HG03095 (cell line): Measurements from ENCODE around the gene GASK1B.
A peak's percentile ranks its signal among the peaks of the same experiment; 100 is the strongest.

Source experiments
- ATAC-seq: cut with Tn5 transposase; IDR thresholded peaks from one replicate; pipeline ENCODE4 v1.9.1; 2021; ENCODE audit warnings: moderate library complexity; ENCODE audit not compliant: unreplicated experiment

The GASK1B gene

DNA sequence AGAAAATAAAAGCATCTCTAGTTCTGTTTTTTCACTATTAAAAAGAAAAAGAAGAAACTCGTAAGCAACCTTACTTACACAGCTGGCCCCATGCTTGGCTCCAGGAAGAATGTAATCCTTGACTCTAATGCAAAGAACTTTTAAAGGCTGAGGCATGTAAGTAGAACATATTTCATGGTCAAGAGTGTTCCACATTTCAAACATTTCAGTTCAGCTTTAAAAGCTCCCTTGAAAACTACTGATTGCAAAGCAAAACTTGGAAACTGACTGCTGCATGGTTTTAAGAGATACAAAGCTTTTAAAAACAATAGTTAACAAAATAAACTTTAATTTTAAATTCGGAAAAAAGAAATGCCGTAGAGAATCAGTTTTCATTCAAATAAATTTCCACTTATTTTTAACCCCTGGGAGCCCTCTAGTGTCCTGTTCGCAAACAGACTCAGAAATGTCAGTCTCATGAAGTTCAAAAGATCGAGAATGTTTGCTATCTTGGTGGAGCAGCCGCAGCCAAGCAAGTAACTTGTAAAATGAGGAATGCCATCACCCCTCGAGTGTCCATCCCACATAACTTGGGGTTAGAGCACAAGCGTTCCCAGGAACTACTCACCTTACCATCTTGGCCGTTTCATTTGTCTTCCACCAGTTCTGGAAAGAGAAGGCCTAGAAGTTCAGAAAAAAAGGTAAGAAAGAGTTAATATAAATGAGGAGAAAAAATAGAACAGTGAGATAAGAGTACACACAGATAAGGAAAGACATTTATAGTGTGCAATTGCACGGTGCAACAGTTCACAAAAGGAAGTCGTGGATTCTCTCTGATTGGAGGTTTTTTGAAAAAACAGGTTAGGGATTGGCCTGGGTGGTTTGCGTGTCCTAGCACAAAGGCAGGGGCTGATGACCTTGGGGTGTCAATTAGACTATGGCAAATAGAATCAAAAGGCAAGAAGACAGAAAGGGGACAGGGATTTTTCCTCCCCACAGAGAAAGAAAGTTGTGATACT is at the start of gene GASK1B:
Gene GASK1B, minus strand, starts transcription at position 765 of the 998 bp plus-strand sequence. CDS start 1,650 bp downstream, outside the sequence.
- ATAC-seq = no peak

- ATAC-seq = no peak
These were observed 46.8 kb upstream of the GASK1B start for GRCh38 chr4:158219623-158220022.

GRCh38 chr4:158217763-158218162 is 44.9 kb upstream of the GASK1B start:
- no peak for ATAC-seq

DNA sequence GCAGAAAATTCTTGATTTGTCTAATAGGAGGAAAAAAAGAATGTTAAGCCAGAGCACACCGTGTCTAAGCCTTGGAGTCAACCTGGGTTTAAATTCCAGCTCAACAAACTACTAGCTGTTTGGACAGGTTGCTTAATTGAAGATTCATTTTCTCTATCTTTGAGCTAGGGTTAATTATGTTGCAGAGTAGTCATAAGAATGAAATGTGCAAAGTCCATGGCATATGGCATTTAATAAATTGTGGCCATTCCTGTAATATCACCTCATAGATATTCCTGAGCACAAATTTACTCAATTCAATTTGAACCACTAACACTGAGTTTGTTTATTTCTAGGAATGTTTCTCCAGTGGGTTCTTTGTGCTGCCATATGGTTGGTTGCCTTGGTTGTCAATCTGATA is 42.0 kb upstream of the GASK1B start:
- ATAC-seq = no peak

GRCh38 chr4:158213466-158213865 is 40.6 kb upstream of the GASK1B start:
- ATAC-seq = no peak

DNA sequence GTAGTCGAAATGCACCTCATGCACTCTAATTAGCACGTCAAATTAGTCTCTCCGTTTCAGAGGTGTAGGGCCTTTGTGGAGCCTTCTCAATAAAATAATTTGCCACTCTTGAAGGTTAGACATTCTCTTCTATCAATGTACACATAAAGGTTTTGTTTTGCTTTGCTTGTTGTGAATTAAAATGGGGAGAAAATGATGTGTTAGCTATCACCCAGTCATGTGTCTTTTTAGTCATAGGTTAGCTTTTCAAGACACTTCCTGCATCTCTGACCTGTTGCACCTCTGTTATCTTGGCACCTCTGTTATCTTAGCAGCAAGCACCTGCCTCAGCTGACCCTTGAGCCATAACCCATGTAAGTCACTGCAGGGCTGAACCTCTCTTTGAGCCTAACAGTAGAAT is 38.4 kb upstream of the GASK1B start:
- no peak for ATAC-seq

DNA sequence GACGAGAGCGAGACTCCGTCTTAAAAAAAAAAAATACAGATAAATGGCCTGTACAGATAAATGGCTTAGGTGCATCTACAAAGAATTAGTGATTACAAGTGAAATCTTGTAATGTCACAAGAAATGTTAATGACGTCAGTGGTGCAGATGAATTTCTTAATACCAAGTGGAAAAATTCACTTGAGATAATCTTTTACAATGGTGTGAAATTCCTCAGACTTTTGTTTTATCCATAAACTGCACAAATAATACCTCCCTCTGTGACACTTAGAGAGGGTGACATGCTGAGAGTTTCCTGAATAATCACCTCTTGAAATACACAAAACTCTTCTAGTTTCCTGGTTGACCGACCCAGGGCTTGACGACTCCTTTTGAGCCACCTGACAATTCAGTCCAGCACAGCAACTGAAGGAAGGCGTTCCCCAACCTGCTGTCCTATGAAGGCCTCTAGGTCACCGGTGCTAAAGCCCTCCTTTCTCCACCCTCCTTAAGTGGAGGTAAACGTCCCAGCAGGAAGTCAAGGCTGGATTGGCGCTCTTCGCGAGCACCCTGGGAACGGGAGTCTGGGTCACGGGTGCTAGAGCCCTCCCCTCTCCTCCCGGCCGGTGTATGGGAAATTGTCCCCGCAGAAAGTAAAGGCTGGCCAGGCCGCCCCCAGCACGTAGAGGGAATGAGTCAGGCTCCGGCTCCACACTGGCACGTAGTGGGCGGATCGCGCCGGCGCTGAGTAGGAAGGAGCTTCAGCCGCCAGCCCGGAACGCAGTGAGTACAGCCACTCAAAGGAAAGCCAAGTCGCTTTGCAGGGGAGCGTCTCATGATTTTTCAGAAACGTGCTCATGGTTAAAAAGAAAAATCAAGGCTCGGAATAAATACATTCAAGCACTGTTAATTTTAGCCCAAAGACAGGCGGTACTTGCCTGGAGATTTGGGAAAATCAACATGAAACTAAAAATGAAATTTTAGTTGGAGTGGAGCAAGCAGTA is 37.3 kb upstream of the GASK1B start, which contains the start of gene TMEM144:
Gene TMEM144, plus strand, starts transcription at position 662 of the 983 bp plus-strand sequence. CDS start 2,182 bp downstream, outside the sequence.
- ATAC-seq = peak; percentile 87

DNA sequence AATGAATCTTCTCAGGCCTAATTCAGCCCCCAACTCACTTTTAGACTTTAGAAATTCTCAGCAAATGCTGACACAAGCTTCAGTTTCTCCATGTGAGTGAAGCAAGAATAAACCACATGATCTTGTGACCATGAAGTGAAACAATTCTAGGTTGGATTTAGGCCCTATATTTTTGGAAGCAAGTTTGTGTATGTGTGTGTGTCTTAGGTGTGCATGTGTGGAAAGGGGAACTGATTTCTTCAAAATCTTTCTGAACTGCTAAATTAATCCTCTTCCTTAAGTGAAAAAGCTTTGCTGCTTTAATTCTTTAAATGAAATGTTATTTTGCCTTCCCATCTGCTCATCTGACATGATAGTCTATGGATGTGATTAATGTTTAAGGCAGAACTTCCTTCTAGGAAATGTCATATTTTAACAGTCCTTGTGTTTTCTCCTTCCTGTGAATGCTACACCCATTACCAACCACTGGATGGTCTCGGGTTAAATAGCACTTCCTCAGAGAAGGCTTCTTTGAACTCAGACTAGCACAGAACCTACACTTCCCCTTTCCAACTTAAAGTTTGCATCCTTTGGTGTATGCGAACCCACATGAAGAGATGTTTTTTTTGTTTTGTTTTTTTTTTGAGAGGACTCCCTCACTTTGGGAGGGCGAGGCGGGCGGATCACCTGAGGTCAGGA is 36.3 kb upstream of the GASK1B start:
- ATAC-seq = peak; percentile 74

DNA sequence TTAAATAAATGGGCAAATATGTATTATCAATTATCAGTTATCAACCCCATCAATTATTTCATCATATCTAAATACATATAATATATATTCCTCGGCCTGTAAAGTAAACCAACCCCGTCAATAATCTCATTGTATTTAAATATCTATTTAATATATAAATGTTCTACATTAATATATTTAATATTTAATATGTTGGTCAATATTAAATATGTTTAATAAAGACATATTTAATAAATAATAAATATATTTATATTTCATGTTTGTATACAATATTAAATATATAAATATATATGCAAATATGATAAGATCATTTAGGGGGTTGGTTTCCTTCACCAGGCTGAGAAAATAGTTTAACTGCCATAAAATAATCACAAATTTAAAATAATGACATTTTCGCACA is 31.1 kb upstream of the GASK1B start:
- ATAC-seq = no peak

DNA sequence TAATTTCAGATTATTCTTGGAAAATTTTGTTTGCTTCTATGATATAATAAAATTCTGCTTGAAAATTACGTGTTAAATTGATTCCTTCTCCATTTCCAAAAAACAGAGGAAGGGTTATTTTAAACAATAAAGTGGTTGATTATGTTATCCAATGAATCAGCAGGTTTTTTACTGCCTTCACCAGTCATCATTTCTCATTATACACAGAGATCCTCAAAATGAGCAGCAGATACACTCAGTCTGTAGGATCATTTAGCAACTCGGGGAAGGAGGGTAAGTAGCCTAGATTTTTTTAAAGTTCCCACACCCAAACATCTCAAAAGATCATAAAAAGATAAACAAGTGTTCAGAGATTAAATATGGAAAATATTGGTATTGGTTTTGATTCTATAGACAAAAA is 30.6 kb upstream of the GASK1B start:
- ATAC-seq = no peak

DNA sequence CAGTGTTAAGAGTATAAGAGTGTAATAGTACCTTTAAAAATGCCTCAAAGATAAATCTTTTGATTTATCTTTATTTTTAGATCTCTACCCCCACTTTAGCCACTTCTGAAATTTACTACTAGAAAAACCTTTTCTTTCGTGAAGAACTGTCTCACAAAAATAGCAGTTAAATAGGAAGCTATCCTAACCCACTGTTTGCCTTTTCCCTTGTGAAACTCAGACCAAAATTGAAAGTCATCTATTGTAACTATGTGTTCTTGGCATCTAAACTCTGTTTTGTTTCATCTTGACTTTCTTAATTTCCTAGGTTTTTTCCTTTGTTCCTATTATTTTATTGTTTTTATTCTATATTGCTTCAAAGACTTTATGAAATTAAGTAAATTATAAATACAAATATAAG is 29.7 kb upstream of the GASK1B start:
- no peak for ATAC-seq

GRCh38 chr4:158201876-158202275 is 29.1 kb upstream of the GASK1B start:
- ATAC-seq = no peak

- no peak for ATAC-seq
These were observed 28.5 kb upstream of the GASK1B start for GRCh38 chr4:158201322-158201721.

DNA sequence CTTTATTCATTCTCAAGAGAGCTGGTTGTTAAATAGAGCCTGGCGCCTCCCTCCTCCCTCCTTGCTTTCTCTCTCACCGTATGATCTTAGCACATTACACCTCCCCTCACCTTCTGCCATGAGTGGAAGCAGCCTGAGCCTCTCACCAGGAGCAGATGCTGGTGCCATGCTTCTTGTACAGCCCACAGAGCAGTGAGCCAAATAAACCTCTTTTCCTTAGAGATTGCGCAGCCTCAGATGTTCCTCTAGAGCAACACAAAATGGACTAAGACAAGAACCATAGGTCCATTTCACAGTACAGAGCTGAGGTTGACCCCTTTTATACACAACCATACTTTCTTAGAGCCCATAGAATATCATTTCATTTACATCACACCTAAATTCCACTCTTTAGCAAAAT is 27.4 kb upstream of the GASK1B start:
- no peak for ATAC-seq

DNA sequence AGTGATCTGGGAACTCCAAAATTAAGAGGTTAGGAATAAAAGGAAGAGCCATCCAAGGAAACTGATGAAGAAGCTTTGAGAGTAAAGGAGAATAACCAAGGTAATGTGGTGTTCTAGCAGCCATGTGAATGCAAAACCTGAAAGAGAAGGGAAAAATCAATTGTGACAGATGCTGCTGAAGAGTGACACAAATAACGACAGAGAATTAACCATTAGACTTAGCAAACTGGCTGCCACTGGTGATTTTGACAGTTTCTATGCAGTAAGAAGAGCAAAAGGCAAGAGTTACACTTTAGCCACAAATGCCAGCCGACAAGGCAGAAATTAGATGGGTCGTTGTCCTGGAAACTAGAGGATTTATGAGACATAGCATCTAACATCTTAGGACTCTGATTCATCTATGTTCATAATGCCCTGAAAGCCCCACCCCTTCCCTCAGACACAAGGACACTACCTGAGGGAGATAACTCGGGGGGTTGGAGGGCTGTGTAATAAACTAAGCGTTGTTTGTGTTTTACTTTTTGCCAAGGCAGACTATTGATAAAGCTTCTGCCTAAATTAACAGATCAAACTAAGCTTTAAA is 24.5 kb upstream of the GASK1B start:
- ATAC-seq = no peak

- ATAC-seq = no peak
These were observed 22.5 kb upstream of the GASK1B start for GRCh38 chr4:158195297-158195696.

GRCh38 chr4:158193171-158193749 is 20.4 kb upstream of the GASK1B start:
- peak; percentile 61 for ATAC-seq

- no peak for ATAC-seq
These were observed 19.8 kb upstream of the GASK1B start for GRCh38 chr4:158192439-158193158.

DNA sequence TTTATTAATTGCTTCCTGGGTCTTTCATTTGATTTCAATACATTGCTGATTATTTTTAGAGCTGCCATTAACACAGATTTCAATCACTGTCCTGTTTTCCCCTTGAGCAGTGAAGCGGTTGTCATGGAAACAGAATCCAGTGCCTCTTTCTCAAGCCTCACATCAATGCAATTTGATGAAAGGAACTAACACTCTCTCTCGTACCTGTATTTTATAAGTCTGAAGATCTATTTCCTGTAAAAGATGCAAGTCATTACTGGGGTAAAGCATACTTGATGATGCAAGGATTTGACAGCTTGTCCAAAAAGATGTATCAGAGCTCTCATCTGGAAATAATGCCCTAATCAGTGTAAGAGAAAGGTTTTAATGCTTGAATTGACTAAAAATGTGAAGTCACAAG is 17.9 kb upstream of the GASK1B start:
- ATAC-seq = no peak
